Panc1 (cell line): ENCODE measurements around the gene C20orf204.

Source experiments
- CTCF ChIP-seq: fragments of 450-650 bp; IDR thresholded peaks from 2 replicates; pipeline ENCODE4 v1.5.1; 2017; ENCODE audit warnings: mild to moderate bottlenecking
- POLR2AphosphoS5 ChIP-seq: IDR thresholded peaks from 2 replicates; pipeline ENCODE4 v1.6.1; 2012; ENCODE audit warnings: mild to moderate bottlenecking, low read depth, low read length, moderate library complexity
- REST ChIP-seq, 2 experiments: IDR thresholded peaks; 2 replicates each; pipeline ENCODE4 v1.6.1; 2011 to 2012; ENCODE audit warnings: low read depth in 2 of 2, control low read depth in 1 of 2, low read length in 1 of 2, mild to moderate bottlenecking in 1 of 2, moderate library complexity in 1 of 2; ENCODE audit not compliant: insufficient read depth in 1 of 2
- SIN3A ChIP-seq: IDR thresholded peaks from 2 replicates; pipeline ENCODE4 v1.6.1; 2012; ENCODE audit warnings: low read depth, mild to moderate bottlenecking, low read length, moderate library complexity, borderline replicate concordance; ENCODE audit not compliant: insufficient read depth
- TCF7L2 ChIP-seq: IDR thresholded peaks from 2 replicates; pipeline ENCODE4 v1.6.1; 2011; ENCODE audit warnings: mild to moderate bottlenecking, low read depth, low read length, inconsistent platforms

GRCh38 chr20:64035933-64036345 is at the start of gene C20orf204:
- TF ChIP-seq CTCF (no peak), POLR2AphosphoS5 (no peak), TCF7L2 (no peak; the same call in 1 of the 2 replicates), SIN3A (no peak), REST (IDR thresholded peaks at IDR 0.05; ENCODE audit: insufficient read depth in 1 of 2, low read depth in 2 of 2, low read length in 1 of 2) (no peak)
